Activated naive CD8-positive, alpha-beta T cell (primary cell): ENCODE measurements around the gene TSEN15.

Experiments
- H3K27ac Mint-ChIP-seq: one replicate; pipeline ENCODE4 v1.8.0; 2021; ENCODE audit warnings: mixed read lengths
- H3K27me3 Mint-ChIP-seq: one replicate; pipeline ENCODE4 v1.8.0; 2021; ENCODE audit warnings: mixed read lengths
- H3K36me3 Mint-ChIP-seq: one replicate; pipeline ENCODE4 v1.8.0; 2021; ENCODE audit warnings: mixed read lengths
- H3K4me1 Mint-ChIP-seq: one replicate; pipeline ENCODE4 v1.8.0; 2021; ENCODE audit warnings: low read depth, mixed read lengths
- H3K4me3 Mint-ChIP-seq: one replicate; pipeline ENCODE4 v1.8.0; 2021; ENCODE audit warnings: mild to moderate bottlenecking, mixed read lengths
- H3K9me3 Mint-ChIP-seq: one replicate; pipeline ENCODE4 v1.8.0; 2021; ENCODE audit warnings: low read depth, mixed read lengths

TSEN15 gene

DNA sequence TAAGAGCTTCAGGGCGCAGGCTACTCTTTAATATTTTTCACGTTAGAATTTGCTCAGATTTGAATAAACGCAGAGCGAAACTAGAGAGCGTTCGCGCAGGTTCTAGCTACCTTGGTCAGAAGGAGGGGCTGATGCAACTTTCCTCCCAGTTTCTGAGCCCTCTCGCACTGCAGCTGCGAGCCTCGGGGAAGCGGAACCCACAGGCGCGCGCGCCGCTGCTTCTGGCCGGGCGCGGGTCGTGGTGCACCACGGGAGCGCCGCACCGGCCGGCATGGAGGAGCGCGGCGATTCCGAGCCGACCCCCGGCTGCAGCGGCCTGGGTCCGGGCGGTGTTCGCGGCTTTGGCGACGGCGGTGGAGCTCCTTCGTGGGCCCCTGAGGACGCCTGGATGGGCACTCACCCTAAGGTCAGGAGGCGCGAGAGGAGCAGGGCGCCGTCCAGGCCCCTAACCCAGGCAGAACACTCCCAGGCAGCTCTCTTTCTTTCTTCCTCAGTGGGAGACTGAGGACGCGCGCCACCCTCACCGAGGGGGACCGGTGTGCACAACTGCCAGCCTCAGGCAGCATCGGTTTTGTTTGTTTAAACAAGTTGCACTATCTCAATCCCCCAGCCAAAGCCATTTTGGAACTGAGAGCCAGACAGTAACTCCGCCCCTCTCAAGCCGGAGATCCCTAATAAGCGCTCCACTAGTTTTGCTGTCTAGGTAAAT, at the start of gene TSEN15:
TSEN15 (plus strand) TSS at position 246 of the 709 bp plus-strand sequence; CDS start at position 272, 26 bp downstream.
- peaks cover 45% of the 10 kb centered on the region for H3K4me1 Mint-ChIP-seq
- H3K27me3 Mint-ChIP-seq, result peaks cover 7% of the 10 kb centered on the region

DNA sequence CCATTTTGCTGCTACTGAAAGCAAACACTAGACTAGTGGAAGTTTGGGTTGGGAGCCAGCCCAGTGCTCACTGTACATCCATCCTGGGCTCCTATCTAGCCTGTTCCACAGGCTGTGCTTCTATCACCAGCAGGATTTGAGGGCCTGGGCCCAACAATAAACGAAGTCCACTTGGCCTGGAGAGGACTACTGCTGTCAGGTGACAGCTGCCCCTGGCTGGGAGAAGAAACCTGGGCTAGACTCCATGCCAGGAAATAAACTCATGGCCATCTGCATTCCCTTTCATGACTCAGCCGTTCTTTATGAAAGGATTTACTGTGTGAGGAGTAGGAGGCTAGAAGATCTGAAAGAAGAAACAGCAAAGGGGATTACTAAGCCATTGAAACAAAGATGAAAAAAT, 49.5 kb upstream of the TSEN15 start:
- Mint-ChIP-seq H3K27ac (peak overlapping the region; percentile 72), H3K4me3 (no peak overlapping the region), H3K4me1 (peaks cover 9% of the 10 kb centered on the region), H3K9me3 (no peaks in the 10 kb centered on the region), H3K27me3 (peaks cover 5% of the 10 kb centered on the region), H3K36me3 (peaks cover 2% of the 10 kb centered on the region)

More for the DNA sequence above, at the start of gene TSEN15:
- peak within 1 kb of the TSS; percentile 99 for H3K4me3 Mint-ChIP-seq
- peak within 1 kb of the TSS; percentile 100 for H3K27ac Mint-ChIP-seq
- peaks cover 12% of the 10 kb centered on the region for H3K36me3 Mint-ChIP-seq
- no peaks in the 10 kb centered on the region for H3K9me3 Mint-ChIP-seq

DNA sequence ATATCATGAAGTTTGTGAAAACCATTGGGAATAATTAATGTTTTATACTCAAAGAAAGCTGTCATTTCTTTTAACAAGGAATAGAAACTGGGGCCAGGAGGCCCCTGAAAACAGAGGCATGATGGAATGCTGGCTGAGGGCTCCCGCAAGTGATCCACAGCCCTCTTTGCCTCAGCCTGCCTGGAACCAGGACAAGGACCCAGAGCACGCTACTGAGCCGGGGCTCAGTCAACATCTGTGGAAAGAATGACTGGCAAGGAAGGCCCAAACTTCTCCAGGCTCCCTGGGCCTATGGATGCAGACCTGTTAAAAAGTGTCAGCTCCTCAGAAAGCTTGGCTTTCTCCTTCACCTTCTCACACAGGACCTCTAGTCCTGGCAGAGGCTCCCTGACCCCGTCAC, 46.6 kb upstream of the TSEN15 start:
- H3K27ac Mint-ChIP-seq, result no peak overlapping the region
- peaks cover 5% of the 10 kb centered on the region for H3K27me3 Mint-ChIP-seq
- no peaks in the 10 kb centered on the region for H3K9me3 Mint-ChIP-seq
- H3K4me3 Mint-ChIP-seq, result no peak overlapping the region
- H3K4me1 Mint-ChIP-seq, result peaks cover 9% of the 10 kb centered on the region
- peaks cover 2% of the 10 kb centered on the region for H3K36me3 Mint-ChIP-seq

DNA sequence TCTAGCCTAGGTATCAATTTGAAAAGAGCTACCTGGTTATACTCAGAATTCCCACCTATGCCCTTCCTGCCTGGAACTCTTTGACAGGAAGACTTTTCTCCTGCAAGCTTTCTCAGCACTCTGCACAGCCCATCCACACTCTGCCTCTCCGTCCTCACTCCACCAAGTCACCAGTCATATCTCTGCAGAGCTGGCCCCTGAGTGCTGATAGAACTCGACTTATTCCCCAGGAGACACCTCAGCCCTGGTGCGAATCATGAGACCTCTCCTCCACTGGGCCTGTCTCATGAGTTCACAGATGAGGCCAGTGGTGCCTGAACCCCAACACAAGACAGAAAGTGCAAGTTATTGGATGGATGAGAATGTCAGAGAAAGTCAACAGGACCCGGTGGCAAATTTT, 46.0 kb upstream of the TSEN15 start:
- no peaks in the 10 kb centered on the region for H3K9me3 Mint-ChIP-seq
- H3K4me3 Mint-ChIP-seq, result no peak overlapping the region
- peaks cover 5% of the 10 kb centered on the region for H3K27me3 Mint-ChIP-seq
- H3K4me1 Mint-ChIP-seq, result peaks cover 9% of the 10 kb centered on the region
- no peak overlapping the region for H3K27ac Mint-ChIP-seq
- H3K36me3 Mint-ChIP-seq, result peaks cover 2% of the 10 kb centered on the region

DNA sequence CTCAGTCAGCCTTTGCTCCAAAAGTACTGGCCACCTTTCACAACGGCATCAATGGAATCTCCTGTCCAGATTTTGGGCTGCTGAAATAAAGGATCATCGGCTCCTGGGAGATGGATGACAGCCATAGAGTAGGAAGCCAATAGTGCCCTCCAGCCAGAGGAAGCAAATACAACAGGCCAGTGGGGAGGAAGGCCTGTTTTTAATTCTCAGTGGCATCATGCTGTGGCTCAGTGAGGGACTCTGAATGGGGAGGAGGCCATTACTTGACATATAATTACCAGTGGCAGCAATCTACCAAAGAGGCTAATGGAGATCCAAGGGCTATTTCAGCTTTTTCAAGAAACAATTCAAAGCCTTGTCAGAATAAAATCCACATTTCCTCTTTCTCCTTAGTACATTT, 40.7 kb upstream of the TSEN15 start:
- Mint-ChIP-seq H3K27ac (no peak overlapping the region), H3K36me3 (no peaks in the 10 kb centered on the region), H3K9me3 (no peaks in the 10 kb centered on the region), H3K27me3 (peaks cover 16% of the 10 kb centered on the region), H3K4me3 (no peak overlapping the region), H3K4me1 (no peaks in the 10 kb centered on the region)

DNA sequence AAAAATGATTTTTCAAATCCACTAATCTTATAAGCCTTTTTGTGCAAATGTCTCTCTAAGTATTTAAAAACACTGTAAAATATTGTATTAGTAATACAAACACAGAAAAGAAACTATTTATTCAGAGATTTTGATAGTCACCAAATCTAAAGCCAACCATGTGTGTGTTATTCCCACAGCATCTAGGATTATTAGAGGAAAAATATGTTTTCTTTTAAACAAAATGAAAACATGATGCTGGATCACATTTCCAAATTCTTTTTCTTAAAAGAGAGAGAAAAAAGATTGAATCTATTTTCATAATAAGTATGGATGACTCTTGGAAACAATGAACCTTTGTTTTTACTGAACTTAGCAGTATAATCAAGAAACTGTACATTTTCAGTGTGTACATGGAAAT, 39.3 kb upstream of the TSEN15 start:
- Mint-ChIP-seq H3K27ac (no peak overlapping the region), H3K4me1 (no peaks in the 10 kb centered on the region), H3K9me3 (no peaks in the 10 kb centered on the region), H3K4me3 (no peak overlapping the region), H3K36me3 (no peaks in the 10 kb centered on the region), H3K27me3 (peaks cover 16% of the 10 kb centered on the region)

DNA sequence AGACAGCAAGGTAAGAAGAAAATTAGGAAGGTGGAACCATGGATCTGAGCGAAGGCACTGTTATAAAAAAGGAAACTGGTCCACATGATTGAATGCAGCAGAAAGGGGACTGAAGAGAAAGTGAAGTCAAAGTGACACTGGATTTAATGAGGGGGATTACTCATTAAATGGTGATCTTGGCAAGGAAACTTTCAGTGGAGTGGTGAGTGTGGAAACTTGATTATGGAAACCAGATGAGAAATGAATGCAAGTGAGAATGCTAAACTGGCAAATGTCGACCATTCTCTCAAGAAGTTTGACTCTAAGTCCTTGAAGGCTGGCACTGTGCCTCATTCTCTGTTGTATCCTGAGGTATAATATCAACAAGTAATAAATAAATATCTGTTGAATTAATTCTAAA, 37.3 kb upstream of the TSEN15 start:
- no peak overlapping the region for H3K4me3 Mint-ChIP-seq
- no peaks in the 10 kb centered on the region for H3K4me1 Mint-ChIP-seq
- no peak overlapping the region for H3K27ac Mint-ChIP-seq
- H3K27me3 Mint-ChIP-seq, result peaks cover 16% of the 10 kb centered on the region
- H3K9me3 Mint-ChIP-seq, result no peaks in the 10 kb centered on the region
- no peaks in the 10 kb centered on the region for H3K36me3 Mint-ChIP-seq

DNA sequence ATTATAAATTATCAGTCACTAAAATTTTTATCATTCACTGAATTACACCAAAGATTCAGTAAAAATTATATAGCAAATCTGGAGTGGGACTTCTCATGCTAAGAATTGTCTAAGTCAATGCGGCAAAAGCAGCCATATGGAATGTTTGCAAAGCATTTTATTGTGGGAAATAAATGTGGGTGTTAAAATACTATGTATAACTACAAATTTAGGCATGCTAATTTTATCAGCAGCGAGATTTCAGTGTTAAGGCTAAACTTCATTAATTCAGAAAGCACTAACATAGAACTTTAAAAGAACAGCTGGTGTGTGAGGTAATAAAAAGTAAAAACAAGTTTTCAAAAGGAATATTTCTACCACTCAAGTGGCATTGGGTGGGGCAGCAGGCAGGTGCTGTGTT, 35.4 kb upstream of the TSEN15 start:
- H3K27me3 Mint-ChIP-seq, result peaks cover 16% of the 10 kb centered on the region
- H3K4me1 Mint-ChIP-seq, result no peaks in the 10 kb centered on the region
- H3K36me3 Mint-ChIP-seq, result no peaks in the 10 kb centered on the region
- H3K4me3 Mint-ChIP-seq, result no peak overlapping the region
- no peaks in the 10 kb centered on the region for H3K9me3 Mint-ChIP-seq
- H3K27ac Mint-ChIP-seq, result no peak overlapping the region

DNA sequence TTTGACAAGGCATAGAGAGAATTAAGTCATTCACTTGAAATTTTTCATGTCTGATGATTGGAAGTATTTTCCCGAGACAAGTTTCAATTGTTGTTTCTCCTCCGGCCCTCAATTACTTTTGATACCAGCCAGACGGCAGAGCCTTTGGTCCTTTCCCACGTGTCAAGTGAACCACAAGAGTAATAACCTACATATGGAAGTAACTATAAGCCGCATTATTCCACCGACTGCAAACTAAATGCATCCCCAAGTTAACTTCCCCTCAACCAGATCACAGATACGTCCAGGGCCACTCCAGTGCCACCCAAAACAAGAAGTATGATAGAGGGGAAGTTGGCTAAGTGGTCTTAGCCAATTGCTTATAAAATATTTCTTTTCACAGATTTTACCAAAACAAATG, 34.2 kb upstream of the TSEN15 start:
- Mint-ChIP-seq H3K27me3 (peaks cover 14% of the 10 kb centered on the region), H3K9me3 (no peaks in the 10 kb centered on the region), H3K27ac (no peak overlapping the region), H3K4me1 (no peaks in the 10 kb centered on the region), H3K4me3 (no peak overlapping the region), H3K36me3 (no peaks in the 10 kb centered on the region)

DNA sequence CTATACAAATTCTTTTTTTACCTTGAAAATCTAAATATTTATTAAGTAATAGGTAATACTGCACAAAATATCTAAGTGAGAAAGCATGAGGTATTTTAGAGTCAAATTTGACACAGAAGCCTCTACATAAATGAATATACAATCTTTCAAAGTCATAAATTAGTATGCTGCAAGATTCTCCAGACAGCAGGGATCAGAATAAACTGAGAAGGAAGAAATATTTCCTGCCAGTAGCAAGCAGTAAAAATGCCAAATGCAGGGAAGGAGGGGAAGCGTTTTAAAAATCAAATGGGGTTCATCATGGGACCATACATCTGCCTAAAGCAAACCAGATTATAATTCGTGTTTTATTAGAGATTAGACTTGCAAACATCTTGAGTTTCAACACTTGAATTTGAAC, 32.9 kb upstream of the TSEN15 start:
- Mint-ChIP-seq H3K27ac (no peak overlapping the region), H3K9me3 (no peaks in the 10 kb centered on the region), H3K4me3 (no peak overlapping the region), H3K27me3 (peaks cover 8% of the 10 kb centered on the region), H3K36me3 (no peaks in the 10 kb centered on the region), H3K4me1 (no peaks in the 10 kb centered on the region)

DNA sequence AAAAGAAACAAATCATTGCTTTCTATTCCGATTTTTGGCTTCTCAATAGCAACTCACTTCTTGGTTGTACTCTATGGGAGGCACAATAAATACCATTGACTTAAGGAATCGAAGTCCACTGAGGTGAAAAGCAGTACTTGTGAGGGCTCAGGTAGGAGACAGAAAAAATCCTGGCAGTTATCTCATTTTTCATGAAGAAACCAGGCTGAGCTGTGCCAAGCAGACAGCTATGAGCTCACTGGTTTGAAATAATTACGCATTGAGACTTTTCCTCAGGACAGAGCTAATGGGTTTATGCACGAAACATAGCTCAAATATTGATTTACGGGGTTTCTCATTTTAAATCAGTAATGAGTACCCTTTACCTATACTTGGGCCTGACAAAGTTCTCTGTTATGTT, 32.5 kb upstream of the TSEN15 start:
- Mint-ChIP-seq H3K36me3 (no peaks in the 10 kb centered on the region), H3K4me3 (no peak overlapping the region), H3K9me3 (no peaks in the 10 kb centered on the region), H3K27ac (no peak overlapping the region), H3K27me3 (peaks cover 6% of the 10 kb centered on the region), H3K4me1 (no peaks in the 10 kb centered on the region)

DNA sequence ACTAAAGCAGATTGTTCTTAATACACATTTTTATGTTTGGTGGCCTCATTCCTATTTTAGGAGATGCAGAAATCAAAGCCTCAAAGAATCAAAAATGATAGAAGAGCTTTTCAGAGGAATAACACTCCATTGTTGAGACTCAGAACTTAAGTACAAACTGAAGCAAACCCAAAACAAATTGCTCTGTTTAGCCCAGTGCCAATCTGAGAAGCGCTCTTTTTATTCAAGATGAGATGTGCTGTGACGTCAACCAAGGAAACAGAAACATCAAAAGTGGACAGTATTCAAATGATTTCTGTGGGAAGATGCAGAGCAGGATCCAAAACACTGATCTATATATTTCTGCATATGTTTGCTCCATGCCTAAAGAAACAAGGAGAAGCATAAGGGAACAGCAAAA, 32.0 kb upstream of the TSEN15 start:
- H3K27ac Mint-ChIP-seq, result no peak overlapping the region
- no peaks in the 10 kb centered on the region for H3K36me3 Mint-ChIP-seq
- peaks cover 3% of the 10 kb centered on the region for H3K27me3 Mint-ChIP-seq
- no peaks in the 10 kb centered on the region for H3K9me3 Mint-ChIP-seq
- H3K4me3 Mint-ChIP-seq, result no peak overlapping the region
- H3K4me1 Mint-ChIP-seq, result no peaks in the 10 kb centered on the region

DNA sequence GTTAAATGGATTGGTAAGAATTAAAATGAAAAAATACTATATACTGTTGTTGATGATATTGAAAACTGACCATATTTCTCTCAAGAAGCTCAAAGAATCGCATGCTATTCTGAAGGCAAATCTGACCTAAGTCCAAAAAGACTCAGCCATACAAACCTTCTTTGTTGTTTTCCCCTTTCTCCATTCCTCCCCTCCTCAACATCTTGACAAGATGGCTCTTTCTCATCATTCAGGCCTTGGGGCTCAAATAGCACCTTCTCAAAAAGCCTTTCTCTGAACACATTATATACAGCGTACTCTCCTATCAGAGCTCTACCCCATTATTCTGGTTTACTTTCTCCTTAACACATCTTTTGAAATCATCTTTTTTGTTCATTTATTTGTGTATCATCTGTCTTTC, 31.2 kb upstream of the TSEN15 start:
- no peak overlapping the region for H3K4me3 Mint-ChIP-seq
- H3K27ac Mint-ChIP-seq, result no peak overlapping the region
- no peaks in the 10 kb centered on the region for H3K36me3 Mint-ChIP-seq
- no peaks in the 10 kb centered on the region for H3K9me3 Mint-ChIP-seq
- no peaks in the 10 kb centered on the region for H3K4me1 Mint-ChIP-seq
- peaks cover 3% of the 10 kb centered on the region for H3K27me3 Mint-ChIP-seq

DNA sequence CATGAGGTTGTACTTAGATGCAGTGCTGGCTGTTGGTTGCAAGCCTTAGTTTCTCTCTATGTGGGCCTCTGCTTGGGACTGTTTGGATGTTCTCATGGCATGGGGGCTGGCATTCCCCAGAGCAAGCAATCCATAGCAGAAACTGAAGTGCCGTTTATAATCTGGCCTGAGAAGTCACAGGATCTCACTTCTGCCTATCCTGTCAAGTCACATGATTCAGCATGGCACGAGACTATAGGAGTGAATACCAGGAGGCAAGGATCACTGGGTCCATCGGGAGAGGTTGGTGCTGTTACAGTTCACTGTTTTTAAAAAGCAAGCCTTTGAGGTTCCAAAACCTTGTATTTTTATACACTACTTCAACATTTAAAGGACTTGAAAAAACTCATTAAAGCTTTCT, 30.7 kb upstream of the TSEN15 start:
- H3K36me3 Mint-ChIP-seq, result no peaks in the 10 kb centered on the region
- no peak overlapping the region for H3K4me3 Mint-ChIP-seq
- peaks cover 2% of the 10 kb centered on the region for H3K27me3 Mint-ChIP-seq
- H3K4me1 Mint-ChIP-seq, result no peaks in the 10 kb centered on the region
- H3K9me3 Mint-ChIP-seq, result no peaks in the 10 kb centered on the region
- no peak overlapping the region for H3K27ac Mint-ChIP-seq

DNA sequence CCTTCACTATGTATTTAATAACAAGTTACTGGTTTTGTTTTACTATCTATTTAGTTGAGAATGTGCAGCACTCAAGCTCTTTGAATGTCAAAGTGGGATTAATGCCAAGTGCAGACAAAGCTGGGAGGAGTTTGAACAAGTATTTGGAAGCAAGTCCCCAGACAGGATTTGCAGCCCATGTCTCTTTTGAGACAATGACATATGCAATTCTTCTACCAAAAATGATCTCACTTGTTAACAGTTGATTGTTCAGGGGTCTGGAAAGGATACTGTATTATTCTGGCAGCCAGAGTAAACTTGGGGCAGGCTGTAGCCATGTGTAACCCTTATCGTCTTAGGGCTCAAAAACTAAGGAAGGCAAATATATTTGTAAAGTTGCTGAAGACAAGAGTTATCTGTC, 29.8 kb upstream of the TSEN15 start:
- Mint-ChIP-seq H3K27ac (no peak overlapping the region), H3K9me3 (no peaks in the 10 kb centered on the region), H3K27me3 (peaks cover 4% of the 10 kb centered on the region), H3K4me1 (no peaks in the 10 kb centered on the region), H3K36me3 (no peaks in the 10 kb centered on the region), H3K4me3 (no peak overlapping the region)

DNA sequence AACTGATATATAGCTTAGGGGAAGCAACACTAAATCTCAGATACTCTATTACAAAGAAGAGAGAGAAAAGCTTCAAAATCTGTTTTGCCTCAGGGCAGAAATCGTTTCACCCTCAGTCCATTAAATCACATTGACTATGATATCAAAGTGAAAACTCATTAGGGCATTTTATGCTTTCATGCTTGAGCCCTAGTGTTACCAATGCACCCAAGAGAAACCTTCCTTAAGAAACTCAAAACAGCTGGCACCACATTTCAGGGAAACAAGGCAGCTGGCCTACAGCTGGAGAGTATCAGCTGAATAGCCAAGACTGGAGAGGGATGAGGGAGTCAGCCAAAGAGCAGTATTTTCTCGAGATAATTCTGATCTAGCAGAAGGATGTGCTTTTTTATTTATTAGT, 28.9 kb upstream of the TSEN15 start:
- no peaks in the 10 kb centered on the region for H3K4me1 Mint-ChIP-seq
- H3K27me3 Mint-ChIP-seq, result peaks cover 4% of the 10 kb centered on the region

More for the DNA sequence above, 28.9 kb upstream of the TSEN15 start:
- no peaks in the 10 kb centered on the region for H3K9me3 Mint-ChIP-seq
- H3K4me3 Mint-ChIP-seq, result no peak overlapping the region
- H3K27ac Mint-ChIP-seq, result no peak overlapping the region
- no peaks in the 10 kb centered on the region for H3K36me3 Mint-ChIP-seq
